OCI-LY7 (cell line): Measurements from ENCODE around the gene TXK. TPM values are rescaled to one million over a fixed set of nuclear protein-coding genes. Genes with fewer than 3 reads are reported as not detected.
"Not testable (repeated sequence)": the region's sequence is repeated elsewhere in the genome, so short reads cannot be mapped to it uniquely, and the experiment has no call there.

Experiments used
- BruUV-seq: library from RNA; stranded (reverse); fragments of 400-500 nt; replicated peaks from 2 replicates; lab custom pipeline; 2021; lab: Mats Ljungman, UMichigan
- CTCF ChIA-PET: fragments of 300-600 bp; sonication (Branson Sonifier 250); formaldehyde crosslinking; loops from one replicate; lab custom pipeline; 2022; ENCODE audit warnings: antibody characterized with exemption; ENCODE audit not compliant: unreplicated experiment; lab: Charles Lee
- POLR2A ChIA-PET: fragments of 300-600 bp; sonication (Branson Sonifier 250); formaldehyde crosslinking; loops from one replicate; lab custom pipeline; 2022; ENCODE audit warnings: antibody characterized with exemption; lab: Charles Lee
- DNase-seq: peaks from one replicate; pipeline ENCODE4 v3.0.0-alpha.2; 2015; ENCODE audit warnings: low spot score
- H2AFZ ChIP-seq: fragments of 200-600 bp; sonication (generic), shearing (Covaris generic); 2 replicates; pipeline ENCODE4 v1.6.1; 2014; ENCODE audit warnings: mild to moderate bottlenecking, antibody characterized with exemption, low read length, moderate library complexity
- H3K27ac ChIP-seq: fragments of 200-600 bp; sonication (generic); 2 replicates; pipeline ENCODE4 v1.5.1; 2014; ENCODE audit warnings: mixed run types, low read depth, mild to moderate bottlenecking, moderate library complexity, low read length, inconsistent platforms; ENCODE audit not compliant: poor library complexity, severe bottlenecking
- H3K36me3 ChIP-seq: fragments of 200-600 bp; sonication (generic); 2 replicates; pipeline ENCODE4 v1.6.1; 2014; ENCODE audit warnings: mild to moderate bottlenecking, antibody characterized with exemption, low read length, moderate library complexity, mixed read lengths; ENCODE audit not compliant: insufficient read depth
- H3K4me1 ChIP-seq: fragments of 200-600 bp; sonication (generic); 2 replicates; pipeline ENCODE4 v1.5.1; 2014; ENCODE audit warnings: mild to moderate bottlenecking, low read length; ENCODE audit not compliant: insufficient read depth, poor library complexity, severe bottlenecking
- H3K4me2 ChIP-seq: fragments of 200-600 bp; sonication (generic); 2 replicates; pipeline ENCODE4 v1.6.1; 2014; ENCODE audit warnings: mild to moderate bottlenecking, low read length
- H3K4me3 ChIP-seq: fragments of 200-600 bp; sonication (generic); 2 replicates; pipeline ENCODE4 v1.5.1; 2014; ENCODE audit warnings: mild to moderate bottlenecking, low read depth, low read length; ENCODE audit not compliant: poor library complexity, severe bottlenecking
- H3K79me2 ChIP-seq: fragments of 200-600 bp; sonication (generic); 2 replicates; pipeline ENCODE4 v1.6.1; 2016; ENCODE audit warnings: low read depth, mild to moderate bottlenecking, low read length, moderate library complexity, mixed read lengths; ENCODE audit not compliant: insufficient read depth
- H3K9me2 ChIP-seq: fragments of 200-600 bp; sonication (generic); 2 replicates; pipeline ENCODE4 v1.6.1; 2016; ENCODE audit warnings: mild to moderate bottlenecking, low read length, mixed read lengths; ENCODE audit not compliant: insufficient read depth
- H3K9me3 ChIP-seq: fragments of 200-600 bp; sonication (generic); 2 replicates; pipeline ENCODE4 v1.6.1; 2014; ENCODE audit warnings: mild to moderate bottlenecking, mixed run types, low read length, mixed read lengths
- H4K20me1 ChIP-seq: fragments of 200-600 bp; sonication (generic); 2 replicates; pipeline ENCODE4 v1.6.1; 2014; ENCODE audit warnings: mild to moderate bottlenecking, antibody characterized with exemption, low read length, moderate library complexity, mixed read lengths; ENCODE audit not compliant: insufficient read depth
- EZH2phosphoT487 ChIP-seq: fragments of 200-600 bp; sonication (generic); IDR thresholded peaks from 2 replicates; pipeline ENCODE4 v1.6.1; 2018; ENCODE audit warnings: low read depth, borderline replicate concordance, mild to moderate bottlenecking, mixed run types, antibody characterized with exemption, low read length, moderate library complexity, mixed read lengths
- intact Hi-C: fragments of 100-400 bp; cut with micrococcal nuclease; formaldehyde crosslinking; loops from one replicate; pipeline ENCODE4 v1.10.0; 2022; ENCODE audit not compliant: unreplicated experiment
- total RNA-seq, 2 experiments: library from RNA; depleted of rRNA in 1 of 2; stranded (reverse); fragments of >200 nt in 1 of 2; shearing (Covaris generic) in 1 of 2; gene quantifications; 2 replicates each; pipeline ENCODE4 v1.2.3, GENCODE V29; 2014 to 2022
- TF ChIP-seq, protein P1 (sequence below): fragments of 200-600 bp; sonication (generic); conservative IDR thresholded peaks from 2 replicates; pipeline ENCODE4 v1.5.1; 2014; ENCODE audit warnings: mild to moderate bottlenecking, antibody characterized with exemption, low read length, moderate library complexity, mixed read lengths

The TXK gene
- total RNA-seq, 2 experiments from 2014 or later: 0.11 TPM; not detected in 1

- ChIA-PET CTCF (no interaction called here), POLR2A (no interaction called here)
- no peaks in the 10 kb centered on the region for H3K79me2 ChIP-seq
- no peak for DNase-seq
- no peak overlapping the region for H3K27ac ChIP-seq
- TF ChIP-seq, protein P1, sequence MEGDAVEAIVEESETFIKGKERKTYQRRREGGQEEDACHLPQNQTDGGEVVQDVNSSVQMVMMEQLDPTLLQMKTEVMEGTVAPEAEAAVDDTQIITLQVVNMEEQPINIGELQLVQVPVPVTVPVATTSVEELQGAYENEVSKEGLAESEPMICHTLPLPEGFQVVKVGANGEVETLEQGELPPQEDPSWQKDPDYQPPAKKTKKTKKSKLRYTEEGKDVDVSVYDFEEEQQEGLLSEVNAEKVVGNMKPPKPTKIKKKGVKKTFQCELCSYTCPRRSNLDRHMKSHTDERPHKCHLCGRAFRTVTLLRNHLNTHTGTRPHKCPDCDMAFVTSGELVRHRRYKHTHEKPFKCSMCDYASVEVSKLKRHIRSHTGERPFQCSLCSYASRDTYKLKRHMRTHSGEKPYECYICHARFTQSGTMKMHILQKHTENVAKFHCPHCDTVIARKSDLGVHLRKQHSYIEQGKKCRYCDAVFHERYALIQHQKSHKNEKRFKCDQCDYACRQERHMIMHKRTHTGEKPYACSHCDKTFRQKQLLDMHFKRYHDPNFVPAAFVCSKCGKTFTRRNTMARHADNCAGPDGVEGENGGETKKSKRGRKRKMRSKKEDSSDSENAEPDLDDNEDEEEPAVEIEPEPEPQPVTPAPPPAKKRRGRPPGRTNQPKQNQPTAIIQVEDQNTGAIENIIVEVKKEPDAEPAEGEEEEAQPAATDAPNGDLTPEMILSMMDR: no peak
- TF ChIP-seq EZH2phosphoT487: no peak
- intact Hi-C loops: no loop called here
- no peak overlapping the region for H2AFZ ChIP-seq
- no TSS peak for BruUV-seq
- no peaks in the 10 kb centered on the region for H3K9me3 ChIP-seq
- no peak overlapping the region for H3K4me3 ChIP-seq
- H3K4me1 ChIP-seq: no peaks in the 10 kb centered on the region
- no peak overlapping the region for H3K4me2 ChIP-seq
- no peaks in the 10 kb centered on the region for H3K36me3 ChIP-seq
- no peaks in the 10 kb centered on the region for H3K9me2 ChIP-seq
- H4K20me1 ChIP-seq: no peaks in the 10 kb centered on the region
Observed at GRCh38 chr4:48167538-48168263, 33.7 kb upstream of the TXK start.

- not testable (repeated sequence) for BruUV-seq
Observed at GRCh38 chr4:48164561-48164960, 30.5 kb upstream of the TXK start.

DNA sequence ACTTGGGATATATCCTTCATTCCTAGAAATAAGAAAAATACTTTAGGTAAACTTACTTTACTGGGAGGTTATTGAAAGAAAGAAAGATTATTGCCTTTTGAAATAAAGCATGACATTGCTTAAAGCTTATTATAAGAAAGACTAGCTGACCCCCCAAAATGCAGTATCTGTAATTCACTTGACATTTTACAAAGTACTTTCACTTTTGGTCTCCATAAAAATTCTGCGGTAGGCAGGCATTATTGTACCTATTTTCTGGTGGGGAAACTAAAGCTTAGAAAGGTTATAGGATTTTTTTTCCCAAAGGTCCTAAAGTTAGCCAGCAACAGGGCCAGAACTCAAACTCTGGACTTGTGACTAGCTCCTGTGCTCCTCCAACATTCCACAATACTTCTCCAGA is 29.7 kb upstream of the TXK start:
- H3K36me3 ChIP-seq: no peaks in the 10 kb centered on the region
- H3K27ac ChIP-seq: no peak overlapping the region
- H3K4me2 ChIP-seq: no peak overlapping the region
- no peak for DNase-seq
- no peak overlapping the region for H3K4me3 ChIP-seq
- H3K79me2 ChIP-seq: no peaks in the 10 kb centered on the region
- BruUV-seq: no TSS peak
- intact Hi-C loops: no loop called here
- H3K4me1 ChIP-seq: no peaks in the 10 kb centered on the region
- no peaks in the 10 kb centered on the region for H3K9me2 ChIP-seq
- TF ChIP-seq, protein P1: no peak
- no peak for TF ChIP-seq EZH2phosphoT487
- no peak overlapping the region for H2AFZ ChIP-seq
- ChIA-PET CTCF (no interaction called here), POLR2A (no interaction called here)
- no peaks in the 10 kb centered on the region for H3K9me3 ChIP-seq
- H4K20me1 ChIP-seq: no peaks in the 10 kb centered on the region

More at GRCh38 chr4:48164561-48164960, 30.5 kb upstream of the TXK start:
- H3K36me3 ChIP-seq, H3K4me3 ChIP-seq, H3K27ac ChIP-seq, H3K9me3 ChIP-seq, H3K9me2 ChIP-seq, DNase-seq, intact Hi-C loops, CTCF ChIA-PET, H4K20me1 ChIP-seq, H3K4me1 ChIP-seq, H2AFZ ChIP-seq, H3K4me2 ChIP-seq, H3K79me2 ChIP-seq: not testable (repeated sequence)
- POLR2A ChIA-PET: interaction anchor here (0.7 kb wide), 1 partner anchor 95 kb away, joined by 3 read pairs; no protein-coding TSS in a partner anchor
